NCI-H526 (cell line): ENCODE results near the gene RASA2.

Source experiments
- DNase-seq, 2 experiments: peaks; one replicate each; lab custom pipeline; 2025; lab: John Stamatoyannopoulos, UW

The RASA2 gene, protein sequence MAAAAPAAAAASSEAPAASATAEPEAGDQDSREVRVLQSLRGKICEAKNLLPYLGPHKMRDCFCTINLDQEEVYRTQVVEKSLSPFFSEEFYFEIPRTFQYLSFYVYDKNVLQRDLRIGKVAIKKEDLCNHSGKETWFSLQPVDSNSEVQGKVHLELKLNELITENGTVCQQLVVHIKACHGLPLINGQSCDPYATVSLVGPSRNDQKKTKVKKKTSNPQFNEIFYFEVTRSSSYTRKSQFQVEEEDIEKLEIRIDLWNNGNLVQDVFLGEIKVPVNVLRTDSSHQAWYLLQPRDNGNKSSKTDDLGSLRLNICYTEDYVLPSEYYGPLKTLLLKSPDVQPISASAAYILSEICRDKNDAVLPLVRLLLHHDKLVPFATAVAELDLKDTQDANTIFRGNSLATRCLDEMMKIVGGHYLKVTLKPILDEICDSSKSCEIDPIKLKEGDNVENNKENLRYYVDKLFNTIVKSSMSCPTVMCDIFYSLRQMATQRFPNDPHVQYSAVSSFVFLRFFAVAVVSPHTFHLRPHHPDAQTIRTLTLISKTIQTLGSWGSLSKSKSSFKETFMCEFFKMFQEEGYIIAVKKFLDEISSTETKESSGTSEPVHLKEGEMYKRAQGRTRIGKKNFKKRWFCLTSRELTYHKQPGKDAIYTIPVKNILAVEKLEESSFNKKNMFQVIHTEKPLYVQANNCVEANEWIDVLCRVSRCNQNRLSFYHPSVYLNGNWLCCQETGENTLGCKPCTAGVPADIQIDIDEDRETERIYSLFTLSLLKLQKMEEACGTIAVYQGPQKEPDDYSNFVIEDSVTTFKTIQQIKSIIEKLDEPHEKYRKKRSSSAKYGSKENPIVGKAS

DNA sequence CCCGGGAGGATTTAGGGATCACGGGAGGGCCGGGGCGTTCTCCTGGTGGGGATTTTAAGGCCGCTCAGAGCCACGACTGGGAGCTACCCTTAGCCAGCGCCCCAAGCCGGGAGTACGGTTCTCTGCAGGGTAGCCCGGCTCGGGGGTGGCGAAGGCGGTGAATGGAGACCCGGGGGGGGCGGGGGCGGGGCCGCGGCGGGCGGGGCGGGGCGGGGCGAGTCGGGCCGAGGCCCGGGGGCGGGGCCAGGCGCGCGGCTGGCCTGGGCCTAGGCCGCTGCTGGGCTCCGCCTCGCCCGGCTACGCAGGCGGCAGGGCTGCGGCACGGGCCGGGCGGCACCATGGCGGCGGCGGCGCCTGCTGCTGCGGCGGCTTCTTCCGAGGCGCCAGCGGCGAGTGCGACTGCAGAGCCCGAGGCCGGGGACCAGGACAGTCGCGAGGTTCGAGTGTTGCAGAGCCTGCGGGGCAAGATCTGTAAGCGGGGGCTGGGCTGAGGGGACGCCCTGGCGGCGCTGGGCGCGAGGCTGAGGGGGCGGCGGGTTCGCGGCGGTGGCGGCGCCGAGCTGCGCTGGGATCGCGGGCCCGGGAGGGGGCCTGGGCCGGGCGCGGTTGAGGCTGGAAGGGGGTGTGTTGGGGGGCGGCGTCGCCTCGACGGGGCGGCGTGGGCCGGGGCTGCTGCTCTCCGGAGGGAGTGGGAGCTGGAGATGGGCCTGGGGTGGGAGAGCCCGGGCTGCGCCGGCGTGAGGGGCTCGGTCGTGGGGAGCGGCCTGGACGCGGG is at the start of gene RASA2:
Gene RASA2 (plus strand): TSS at position 282 of the 775 bp plus-strand sequence. CDS start 57 bp downstream, at position 339.
- peak; percentile 58 to 95 for DNase-seq

DNA sequence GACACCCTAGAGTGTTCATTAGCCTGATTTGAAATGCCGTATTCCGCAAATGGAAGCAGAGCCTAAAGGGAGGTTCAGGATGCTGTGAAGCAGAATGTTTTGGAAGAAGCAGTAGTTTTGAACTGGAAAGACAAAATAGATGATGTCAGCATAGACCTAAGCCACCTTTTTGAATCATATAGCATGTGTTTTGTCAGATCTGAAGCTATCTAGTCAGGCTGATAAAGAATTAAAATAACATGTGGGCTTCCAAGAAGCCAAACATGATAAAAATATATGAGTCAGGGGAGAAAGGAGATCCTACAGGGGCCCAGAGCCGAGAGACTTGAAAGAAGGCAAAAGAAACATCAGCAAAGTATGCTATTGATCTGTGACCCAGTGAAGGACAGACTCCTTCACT is 47.2 kb upstream of the RASA2 start:
- no peak for DNase-seq

DNA sequence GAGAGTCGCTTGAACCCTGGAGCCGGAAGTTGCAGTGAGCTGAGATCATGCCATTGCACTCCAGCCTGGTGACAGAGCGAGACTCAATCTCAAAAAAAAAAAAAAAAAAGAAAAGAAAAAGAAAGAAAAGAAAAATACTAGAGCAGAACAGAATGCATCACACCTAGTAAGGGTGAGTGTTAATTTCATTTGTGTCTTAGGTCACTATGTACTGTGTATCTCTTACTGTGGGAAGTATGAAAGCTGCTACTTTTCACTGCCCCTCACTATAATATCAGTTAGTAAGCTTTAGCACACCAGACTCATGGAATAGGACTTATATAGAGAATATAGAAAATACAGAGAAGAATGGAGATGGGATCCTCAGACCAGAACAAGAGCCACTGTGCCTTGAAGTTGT is 45.9 kb upstream of the RASA2 start:
- no peak for DNase-seq

DNA sequence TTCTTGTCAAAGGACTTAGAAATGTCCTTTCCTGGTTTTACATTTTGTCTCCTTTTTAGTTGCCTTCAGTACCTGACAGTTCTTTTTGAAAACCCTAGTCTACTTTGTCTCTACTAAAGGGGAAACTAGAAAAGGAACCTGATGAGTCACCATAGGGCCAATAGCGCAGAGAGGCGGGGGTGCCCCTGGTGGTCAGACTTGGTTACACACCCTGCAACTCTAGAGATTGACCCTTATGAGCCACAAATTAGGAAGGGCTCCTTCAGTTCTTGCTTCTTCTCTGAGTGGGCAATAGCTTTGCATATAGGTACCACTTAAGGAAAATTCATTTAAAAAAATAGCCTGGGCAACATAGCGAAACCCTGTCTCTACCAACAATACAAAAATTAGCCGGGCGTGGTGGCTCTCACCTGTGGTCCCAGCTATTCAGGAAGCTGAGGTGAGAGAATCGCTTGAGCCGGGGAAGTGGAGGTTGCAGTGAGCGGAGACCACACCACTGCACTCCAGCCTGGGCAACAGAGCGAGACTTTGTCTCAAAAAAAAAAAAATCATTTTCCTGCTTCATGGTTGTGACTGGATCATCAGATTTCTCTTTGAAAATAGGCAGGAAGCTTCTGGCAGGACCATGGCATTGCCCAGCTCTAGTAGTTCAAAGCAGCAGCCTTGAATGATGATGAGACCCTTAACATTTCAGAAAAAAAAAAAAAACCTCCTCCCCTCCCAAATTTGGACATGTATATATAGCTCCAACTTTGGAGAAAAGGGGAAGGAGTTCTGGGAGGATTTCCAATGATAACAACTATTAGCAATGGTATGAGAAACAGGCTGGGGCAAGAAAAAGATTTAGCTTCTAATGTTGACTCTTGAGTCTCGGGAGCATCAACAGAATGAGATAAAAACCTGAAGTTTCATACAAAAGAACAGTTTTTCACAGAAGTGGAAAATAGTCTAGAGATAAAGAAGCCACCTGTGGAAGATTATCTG is 45.2 kb upstream of the RASA2 start:
- peak in 1 of 2 experiments; percentile 28 for DNase-seq

DNA sequence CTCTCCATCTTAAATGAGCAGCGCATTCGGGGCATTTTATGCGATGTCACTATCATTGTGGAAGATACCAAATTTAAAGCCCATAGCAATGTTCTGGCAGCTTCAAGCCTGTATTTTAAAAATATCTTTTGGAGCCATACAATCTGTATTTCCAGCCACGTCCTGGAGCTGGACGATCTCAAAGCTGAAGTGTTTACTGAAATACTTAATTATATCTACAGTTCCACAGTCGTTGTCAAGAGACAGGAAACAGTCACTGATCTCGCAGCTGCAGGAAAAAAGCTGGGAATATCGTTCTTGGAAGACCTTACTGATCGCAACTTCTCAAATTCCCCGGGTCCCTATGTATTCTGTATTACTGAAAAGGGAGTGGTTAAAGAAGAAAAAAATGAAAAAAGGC is 44.4 kb upstream of the RASA2 start:
- DNase-seq: no peak

DNA sequence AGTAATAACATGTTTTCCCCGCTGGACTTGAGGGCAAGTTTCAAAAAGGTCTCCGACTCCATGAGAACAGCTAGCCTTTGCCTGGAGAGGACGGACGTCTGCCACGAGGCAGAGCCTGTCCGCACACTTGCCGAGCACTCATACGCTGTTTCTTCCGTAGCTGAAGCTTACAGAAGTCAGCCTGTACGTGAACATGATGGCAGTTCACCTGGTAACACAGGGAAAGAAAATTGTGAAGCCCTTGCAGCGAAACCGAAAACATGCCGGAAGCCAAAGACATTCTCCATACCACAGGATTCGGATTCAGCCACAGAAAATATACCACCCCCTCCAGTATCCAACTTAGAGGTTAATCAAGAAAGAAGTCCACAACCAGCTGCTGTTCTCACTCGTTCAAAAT is 43.9 kb upstream of the RASA2 start:
- no peak for DNase-seq

DNA sequence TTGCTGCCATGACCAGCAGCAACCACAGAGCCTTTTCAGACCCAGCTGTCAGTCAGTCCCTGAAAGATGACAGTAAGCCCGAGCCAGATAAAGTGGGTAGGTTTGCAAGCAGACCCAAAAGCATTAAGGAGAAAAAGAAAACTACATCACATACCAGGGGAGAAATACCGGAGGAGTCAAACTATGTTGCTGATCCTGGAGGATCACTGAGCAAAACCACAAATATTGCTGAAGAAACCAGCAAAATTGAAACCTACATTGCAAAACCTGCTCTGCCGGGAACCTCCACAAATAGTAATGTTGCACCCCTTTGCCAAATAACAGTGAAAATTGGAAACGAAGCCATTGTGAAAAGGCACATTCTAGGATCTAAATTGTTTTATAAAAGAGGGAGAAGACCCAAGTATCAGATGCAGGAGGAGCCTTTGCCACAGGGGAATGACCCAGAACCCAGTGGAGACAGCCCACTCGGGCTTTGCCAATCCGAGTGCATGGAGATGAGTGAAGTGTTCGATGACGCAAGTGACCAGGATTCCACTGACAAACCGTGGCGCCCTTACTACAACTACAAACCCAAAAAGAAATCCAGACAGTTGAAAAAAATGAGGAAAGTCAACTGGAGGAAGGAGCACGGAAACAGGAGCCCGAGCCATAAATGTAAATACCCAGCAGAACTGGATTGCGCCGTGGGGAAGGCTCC is 42.1 kb upstream of the RASA2 start:
- no peak for DNase-seq

DNA sequence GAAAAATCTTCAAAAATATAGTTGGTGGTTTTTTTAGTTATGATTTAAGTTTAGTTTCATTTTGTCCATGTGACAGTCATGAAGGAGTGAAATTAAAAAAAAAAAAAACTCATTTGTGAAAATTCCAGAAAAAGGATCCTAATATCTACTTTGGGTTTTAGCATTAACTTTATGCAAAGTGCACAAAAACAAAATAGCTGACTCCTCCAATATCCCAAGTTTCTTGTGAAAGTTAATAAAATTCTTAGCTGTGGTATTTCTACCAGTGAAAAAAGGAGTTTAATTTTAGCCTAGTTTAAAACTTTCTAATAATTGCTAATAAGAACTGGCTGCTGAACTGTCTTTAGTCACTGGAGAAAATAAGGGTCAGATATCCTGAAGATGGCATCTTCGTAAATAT is 40.8 kb upstream of the RASA2 start:
- DNase-seq: no peak

DNA sequence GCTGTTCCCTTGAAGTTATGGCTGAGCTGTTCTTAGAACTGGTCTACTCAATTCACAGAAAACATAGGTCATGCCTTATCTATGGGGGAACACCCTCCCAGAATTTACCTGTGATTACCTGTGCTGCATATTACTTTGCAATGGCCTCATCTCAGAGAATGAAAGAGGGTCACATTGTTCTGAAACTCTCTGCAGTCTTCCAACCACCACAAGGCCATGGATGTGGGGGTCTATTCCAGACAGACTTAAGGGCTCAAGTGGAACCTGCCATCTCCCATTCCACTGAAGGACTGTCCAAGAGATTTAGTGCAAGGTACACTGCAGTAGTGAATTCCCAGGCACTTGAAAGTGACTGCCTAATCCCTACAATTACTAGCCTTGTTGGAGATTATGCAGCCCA is 40.1 kb upstream of the RASA2 start:
- DNase-seq: no peak

DNA sequence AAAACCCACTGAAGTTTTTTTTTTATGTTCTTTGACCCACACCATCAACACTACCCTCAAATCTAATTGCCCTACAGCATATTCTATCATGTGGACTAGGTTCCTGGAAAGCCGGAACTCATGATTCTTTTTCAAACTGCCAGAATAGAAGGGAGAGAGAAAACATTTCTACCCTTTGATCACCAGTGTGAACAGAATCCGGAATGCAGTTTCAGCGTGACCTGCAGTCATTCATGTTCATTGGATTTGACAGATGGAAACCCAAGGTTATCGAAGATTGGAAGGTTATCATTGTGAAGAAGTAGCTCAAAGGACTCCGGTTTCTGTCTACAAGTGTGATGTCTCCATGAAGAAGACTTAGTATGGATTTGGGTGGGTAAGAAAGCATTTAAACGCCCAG is 39.4 kb upstream of the RASA2 start:
- DNase-seq: no peak

DNA sequence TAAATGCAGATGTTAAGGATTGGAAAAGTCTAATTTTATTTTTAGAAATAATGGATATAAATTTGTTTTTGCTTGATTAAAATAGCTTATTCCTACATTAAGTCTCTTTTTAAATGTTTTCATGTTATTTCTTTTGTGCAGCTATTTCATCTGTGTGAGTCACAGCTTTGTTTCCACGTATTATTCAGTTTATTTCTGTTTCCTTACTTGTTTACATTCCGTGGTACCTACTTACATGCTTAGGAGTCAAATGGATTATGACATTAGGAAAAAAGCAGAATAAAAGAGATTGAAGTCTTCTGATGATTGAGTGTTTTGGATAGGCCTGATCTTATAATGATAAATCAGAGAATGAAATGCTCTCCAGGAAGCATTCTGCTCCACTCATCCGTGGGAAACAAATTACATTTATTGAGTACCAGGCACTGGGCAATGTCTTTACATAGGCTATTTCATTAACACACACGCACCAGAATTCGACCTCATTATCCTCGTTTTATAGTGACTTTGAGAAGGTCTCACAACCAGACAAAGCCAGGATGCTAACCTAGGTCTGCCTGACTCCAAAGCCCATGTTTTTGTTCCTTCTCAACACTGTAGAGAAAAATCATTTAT is 38.1 kb upstream of the RASA2 start:
- no peak for DNase-seq

DNA sequence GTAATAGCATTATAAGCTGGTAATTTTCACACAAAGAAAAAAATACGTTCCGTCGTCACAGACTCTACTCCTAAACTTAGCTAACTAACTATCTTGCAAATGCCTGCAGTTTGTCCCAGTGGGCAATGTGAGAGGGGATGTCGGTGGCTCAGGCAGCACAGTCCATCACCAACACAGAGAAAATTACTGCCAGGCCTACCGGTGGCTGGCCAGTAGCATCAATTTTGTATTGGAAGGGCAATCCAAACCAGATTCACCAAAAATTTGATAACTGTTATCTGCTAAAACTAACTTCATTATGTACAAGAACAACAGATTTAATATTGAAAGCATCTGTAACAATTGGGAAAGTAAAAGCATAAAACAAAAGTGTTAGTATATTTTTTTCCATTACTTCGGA is 37.4 kb upstream of the RASA2 start:
- no peak for DNase-seq

DNA sequence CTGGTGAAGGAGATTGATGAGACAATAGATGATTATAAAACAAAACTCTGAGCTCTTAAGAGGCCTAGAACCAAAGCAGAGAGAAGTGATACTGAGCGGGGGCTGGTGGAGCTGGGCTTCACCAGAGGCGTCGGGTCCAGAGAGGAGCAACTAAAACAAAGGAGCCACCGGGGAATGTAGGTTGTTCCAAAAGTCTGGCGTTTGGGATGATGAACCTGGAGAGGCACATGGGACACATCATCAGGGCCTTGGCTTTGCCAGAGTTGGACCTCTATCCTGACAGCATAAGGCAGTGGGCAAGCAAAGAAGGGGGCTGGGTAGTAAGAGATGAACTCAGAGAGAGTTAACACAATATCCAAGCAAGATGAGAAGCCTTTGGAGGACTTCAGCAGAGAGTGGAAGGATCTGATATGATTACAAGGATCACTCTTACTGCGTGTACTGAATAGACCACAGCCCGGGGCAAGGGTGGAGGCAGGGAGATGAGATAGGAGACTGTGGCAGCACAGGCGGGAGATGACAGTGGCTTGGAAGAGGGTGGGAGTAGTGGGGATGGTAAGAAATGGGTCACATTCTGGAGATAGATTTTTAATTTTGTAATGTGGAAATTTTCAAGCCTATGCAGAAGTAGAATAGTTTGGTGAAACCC is 36.0 kb upstream of the RASA2 start:
- DNase-seq: no peak

DNA sequence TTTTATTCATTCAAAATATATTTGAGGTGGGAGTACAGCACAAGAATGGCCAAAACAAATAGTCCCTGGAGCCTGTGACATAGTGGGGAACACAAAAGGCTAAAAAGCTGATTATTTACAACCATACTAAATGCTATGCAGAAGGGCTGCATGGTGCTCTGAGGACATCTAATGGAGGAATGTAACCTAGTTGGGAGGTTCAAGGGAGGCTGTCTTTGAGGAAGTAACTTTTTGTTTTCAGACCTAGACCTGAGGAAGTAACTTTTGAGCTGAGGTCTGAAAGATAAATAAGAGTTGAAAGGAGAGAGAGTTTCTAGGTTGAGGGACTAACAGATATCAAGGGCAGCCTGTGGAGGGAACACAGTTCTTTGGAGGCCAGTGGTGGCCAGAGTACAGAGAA is 34.8 kb upstream of the RASA2 start:
- peak; percentile 8 to 55 for DNase-seq

DNA sequence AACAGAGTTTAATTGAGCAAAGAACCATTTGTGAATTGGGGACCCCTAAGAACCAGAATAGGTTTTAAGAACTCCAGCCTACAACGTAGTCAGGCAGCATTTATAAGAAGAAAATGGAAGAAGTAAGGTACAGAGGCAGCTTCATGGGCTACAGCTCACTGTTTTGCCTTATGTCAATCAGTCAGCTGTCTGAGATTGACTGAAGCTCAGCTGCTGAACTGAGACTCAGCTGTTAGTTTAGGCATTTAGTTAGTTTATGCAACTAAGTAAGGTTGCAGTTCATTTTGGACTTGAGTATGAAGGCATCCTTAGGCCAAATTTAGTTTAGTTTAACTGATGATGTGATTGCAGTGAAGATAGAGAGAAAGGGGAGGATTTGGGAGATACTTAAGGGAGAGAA is 34.1 kb upstream of the RASA2 start:
- DNase-seq: no peak

DNA sequence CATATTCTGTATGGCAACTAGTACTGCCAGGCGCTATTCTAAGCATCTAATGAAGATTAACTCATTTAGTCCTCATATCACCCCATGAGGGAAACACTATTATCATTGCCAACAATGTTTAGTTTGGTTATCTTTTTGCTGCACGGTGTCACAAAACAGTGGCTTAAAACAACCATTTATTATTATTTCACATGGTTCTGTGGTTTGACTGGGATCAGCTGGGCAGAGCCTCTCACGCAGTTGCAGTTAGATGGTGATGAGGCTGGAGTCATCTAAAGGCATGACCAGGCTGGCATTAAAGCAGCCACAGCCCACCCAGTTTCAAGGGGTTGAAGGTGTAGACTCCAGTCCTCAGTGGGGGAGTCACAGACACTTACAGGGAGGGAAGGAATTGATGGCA is 32.8 kb upstream of the RASA2 start:
- DNase-seq: no peak

DNA sequence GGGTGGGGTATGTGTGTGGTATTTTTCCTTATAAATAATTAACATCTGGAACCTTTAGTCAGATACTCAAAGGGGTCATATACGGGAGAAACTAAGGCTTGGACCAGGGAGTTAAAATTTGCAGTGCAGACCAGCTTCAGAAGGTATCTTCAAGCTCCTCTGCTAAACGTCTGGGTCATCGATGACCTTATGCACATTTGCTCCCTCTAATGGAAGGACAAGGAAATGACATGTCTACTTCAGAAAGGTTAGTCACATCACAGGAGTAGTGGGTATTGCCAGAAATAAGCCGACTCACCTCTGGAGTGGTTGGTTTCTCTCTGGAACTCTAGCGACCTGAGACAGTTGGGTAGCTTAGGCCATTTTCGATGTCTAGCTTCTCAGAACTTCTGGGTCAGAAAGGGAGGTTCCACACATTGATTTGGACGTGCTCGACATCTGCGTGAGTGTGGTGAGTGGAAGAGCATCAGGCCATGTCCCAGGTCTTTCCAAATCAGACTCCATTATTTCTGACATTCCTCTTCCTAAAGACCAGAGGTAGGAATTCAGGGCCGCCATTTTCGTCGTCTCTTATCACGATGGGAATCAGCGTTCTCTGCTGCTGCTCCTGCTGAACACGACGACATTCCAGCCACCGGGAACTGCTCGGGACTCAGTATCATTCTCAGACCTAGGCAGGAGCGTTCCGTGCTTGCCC is 31.8 kb upstream of the RASA2 start:
- peak; percentile 70 to 85 for DNase-seq

DNA sequence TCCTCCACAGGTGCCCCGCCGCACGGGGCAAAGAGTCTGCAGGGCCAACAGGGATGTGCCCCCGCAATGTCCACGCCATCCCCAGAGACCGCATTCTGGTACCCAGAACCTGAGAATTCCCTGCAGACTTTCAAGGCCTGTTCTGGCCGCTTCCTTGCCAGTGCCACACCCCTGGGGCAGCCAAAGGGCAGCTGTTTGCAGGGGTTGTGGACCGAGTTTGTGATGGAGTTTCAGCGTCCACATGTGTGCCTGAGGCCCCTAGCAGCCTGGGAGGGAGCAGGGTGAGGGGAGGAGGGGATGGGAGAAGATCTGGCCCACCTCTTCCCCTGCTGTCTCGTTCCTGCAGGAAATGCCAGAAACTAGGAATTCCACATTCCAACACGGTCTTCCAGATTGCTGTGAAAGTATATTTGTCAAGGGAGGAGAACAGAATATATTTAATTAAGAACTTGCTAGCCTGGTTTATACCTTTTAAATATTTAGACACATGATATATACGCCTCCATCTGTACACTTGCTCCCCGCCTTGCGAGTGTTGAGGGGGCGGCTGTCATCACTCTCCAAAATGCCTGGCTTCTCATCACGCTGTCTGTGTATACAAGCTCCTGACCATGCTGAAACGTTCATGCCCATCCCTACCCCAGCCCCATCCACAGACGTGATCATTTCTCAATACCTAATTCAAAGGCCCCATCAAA is 31.1 kb upstream of the RASA2 start:
- DNase-seq: no peak

DNA sequence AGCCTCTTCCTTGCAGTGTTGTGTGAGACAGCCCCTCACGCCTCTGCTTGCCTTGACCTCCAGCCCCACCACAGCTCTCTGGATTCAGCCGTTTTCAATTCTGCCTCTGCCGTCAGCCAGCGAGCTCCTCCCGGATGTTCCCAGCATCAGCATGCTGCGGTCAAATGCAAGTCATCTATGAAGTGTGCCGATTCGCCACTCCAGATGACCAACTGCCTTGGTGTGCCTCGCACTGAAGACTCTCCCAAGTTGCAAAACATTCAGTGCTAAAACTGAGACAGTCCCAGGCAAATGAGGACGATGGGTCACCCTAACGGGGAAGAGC is 30.6 kb upstream of the RASA2 start:
- no peak for DNase-seq
